ENCODE measurements around the gene NCL. TPM values are rescaled to one million over a fixed set of nuclear protein-coding genes. Genes with fewer than 3 reads are reported as not detected.
A peak's percentile ranks its signal among the peaks of the same experiment; 100 is the strongest.

The NCL gene
- total RNA-seq, 1 donor from 2014 or later = 603 TPM

GRCh38 chr2:231455890-231456289, 8.4 kb downstream of the NCL start:
- Histone ChIP-seq H3K4me1 (ENCODE audit: insufficient read depth, low read length) (no peaks in the 10 kb centered on the region), H3K36me3 (ENCODE audit: insufficient read depth, low read length) (peaks cover 78% of the 10 kb centered on the region)
- H3K27ac Mint-ChIP-seq (ENCODE audit: unreplicated experiment) = peak overlapping the region; percentile 26

GRCh38 chr2:231455222-231455621, 9.1 kb downstream of the NCL start:
- Histone ChIP-seq H4K20me1 (ENCODE audit: insufficient read depth, low read length) (peaks cover 76% of the 10 kb centered on the region), H3K4me3 (ENCODE audit: insufficient read depth, low read depth, low read length) (no peak overlapping the region), H2AFZ (ENCODE audit: low read depth, low read length) (no peak overlapping the region), H3K79me2 (ENCODE audit: insufficient read depth, low read length) (peaks cover 37% of the 10 kb centered on the region), H3K9ac (ENCODE audit: low read length) (no peak overlapping the region), H3K9me3 (ENCODE audit: insufficient read depth, low read depth, low read length) (no peaks in the 10 kb centered on the region), H3K4me2 (ENCODE audit: low read length) (no peak overlapping the region), H3K4me1 (ENCODE audit: insufficient read depth, low read length) (no peaks in the 10 kb centered on the region), H3K36me3 (ENCODE audit: insufficient read depth, low read length) (peaks cover 72% of the 10 kb centered on the region), H3K27ac (ENCODE audit: low read depth, low read length) (no peak overlapping the region), H3K27me3 (ENCODE audit: insufficient read depth, low read length) (no peaks in the 10 kb centered on the region)
- Mint-ChIP-seq H3K36me3 (ENCODE audit: low read depth, unreplicated experiment) (peaks cover 29% of the 10 kb centered on the region), H3K27me3 (ENCODE audit: low read depth, unreplicated experiment) (no peaks in the 10 kb centered on the region), H3K27ac (ENCODE audit: unreplicated experiment) (peak overlapping the region; percentile 71), H3K9me3 (ENCODE audit: unreplicated experiment) (no peaks in the 10 kb centered on the region), H3K4me1 (ENCODE audit: low read depth, unreplicated experiment) (peaks cover 8% of the 10 kb centered on the region), H3K4me3 (ENCODE audit: unreplicated experiment) (no peak overlapping the region)
- no peak for FAIRE-seq
- no peak for DNase-seq (ENCODE audit: low read depth)
- TF ChIP-seq EZH2 (IDR thresholded peaks at IDR 0.05; ENCODE audit: insufficient read depth, low read length) (no peak), CTCF (IDR thresholded peaks at IDR 0.05; ENCODE audit: insufficient read depth, low read depth, low read length) (no peak)

More at GRCh38 chr2:231455890-231456289, 8.4 kb downstream of the NCL start:
- TF ChIP-seq EZH2 (IDR thresholded peaks at IDR 0.05; ENCODE audit: insufficient read depth, low read length) (no peak), CTCF (IDR thresholded peaks at IDR 0.05; ENCODE audit: insufficient read depth, low read depth, low read length) (no peak)
- no peak for FAIRE-seq
- no peak overlapping the region for H3K27ac ChIP-seq (ENCODE audit: low read depth, low read length)
- H3K4me3 ChIP-seq (ENCODE audit: insufficient read depth, low read depth, low read length) = no peak overlapping the region
- no peaks in the 10 kb centered on the region for H3K27me3 ChIP-seq (ENCODE audit: insufficient read depth, low read length)
- peaks cover 8% of the 10 kb centered on the region for H3K4me1 Mint-ChIP-seq (ENCODE audit: low read depth, unreplicated experiment)
- H3K4me2 ChIP-seq (ENCODE audit: low read length) = no peak overlapping the region
- peaks cover 44% of the 10 kb centered on the region for H3K79me2 ChIP-seq (ENCODE audit: insufficient read depth, low read length)
- no peaks in the 10 kb centered on the region for H3K27me3 Mint-ChIP-seq (ENCODE audit: low read depth, unreplicated experiment)
- H3K9me3 ChIP-seq (ENCODE audit: insufficient read depth, low read depth, low read length) = no peaks in the 10 kb centered on the region
- DNase-seq (ENCODE audit: low read depth) = no peak
- H3K9ac ChIP-seq (ENCODE audit: low read length) = no peak overlapping the region
- no peak overlapping the region for H3K4me3 Mint-ChIP-seq (ENCODE audit: unreplicated experiment)
- peaks cover 82% of the 10 kb centered on the region for H4K20me1 ChIP-seq (ENCODE audit: insufficient read depth, low read length)
- peaks cover 36% of the 10 kb centered on the region for H3K36me3 Mint-ChIP-seq (ENCODE audit: low read depth, unreplicated experiment)
- H2AFZ ChIP-seq (ENCODE audit: low read depth, low read length) = no peak overlapping the region
- no peaks in the 10 kb centered on the region for H3K9me3 Mint-ChIP-seq (ENCODE audit: unreplicated experiment)

- H4K20me1 ChIP-seq (ENCODE audit: insufficient read depth, low read length) = peaks cover 67% of the 10 kb centered on the region
- no peak overlapping the region for H3K27ac ChIP-seq (ENCODE audit: low read depth, low read length)
- Mint-ChIP-seq H3K27ac (ENCODE audit: unreplicated experiment) (no peak overlapping the region), H3K4me1 (ENCODE audit: low read depth, unreplicated experiment) (peaks cover 8% of the 10 kb centered on the region), H3K9me3 (ENCODE audit: unreplicated experiment) (no peaks in the 10 kb centered on the region), H3K4me3 (ENCODE audit: unreplicated experiment) (no peak overlapping the region), H3K27me3 (ENCODE audit: low read depth, unreplicated experiment) (no peaks in the 10 kb centered on the region), H3K36me3 (ENCODE audit: low read depth, unreplicated experiment) (peaks cover 29% of the 10 kb centered on the region)
- no peaks in the 10 kb centered on the region for H3K27me3 ChIP-seq (ENCODE audit: insufficient read depth, low read length)
- TF ChIP-seq CTCF (IDR thresholded peaks at IDR 0.05; ENCODE audit: insufficient read depth, low read depth, low read length) = no peak
- TF ChIP-seq EZH2 (IDR thresholded peaks at IDR 0.05; ENCODE audit: insufficient read depth, low read length) = no peak
- peaks cover 28% of the 10 kb centered on the region for H3K79me2 ChIP-seq (ENCODE audit: insufficient read depth, low read length)
- no peak overlapping the region for H3K9ac ChIP-seq (ENCODE audit: low read length)
- no peaks in the 10 kb centered on the region for H3K4me1 ChIP-seq (ENCODE audit: insufficient read depth, low read length)
- H3K9me3 ChIP-seq (ENCODE audit: insufficient read depth, low read depth, low read length) = no peaks in the 10 kb centered on the region
- FAIRE-seq = no peak
- H3K4me3 ChIP-seq (ENCODE audit: insufficient read depth, low read depth, low read length) = no peak overlapping the region
- H3K4me2 ChIP-seq (ENCODE audit: low read length) = no peak overlapping the region
- DNase-seq (ENCODE audit: low read depth) = no peak
- H3K36me3 ChIP-seq (ENCODE audit: insufficient read depth, low read length) = peaks cover 66% of the 10 kb centered on the region
- no peak overlapping the region for H2AFZ ChIP-seq (ENCODE audit: low read depth, low read length)
These were observed 9.9 kb downstream of the NCL start for GRCh38 chr2:231454361-231454791.

Measured in astrocyte (in vitro differentiated cells and primary cell).